Activated CD4-positive, alpha-beta memory T cell treated with anti-CD3 and anti-CD28 coated beads for 36 hours (primary cell): ENCODE data around the gene PGR. TPM values are rescaled to one million over a fixed set of nuclear protein-coding genes. Genes with fewer than 3 reads are reported as not detected.
"Not testable (repeated sequence)": the region's sequence is repeated elsewhere in the genome, so short reads cannot be mapped to it uniquely, and the experiment has no call there.

ENCODE experiments used
- CTCF ChIA-PET: fragments of 350-600 bp; sonication (Branson Sonifier 250); formaldehyde crosslinking; loops from one replicate; lab custom pipeline; 2021; ENCODE audit warnings: antibody characterized with exemption, inconsistent platforms; lab: Charles Lee
- POLR2A ChIA-PET: fragments of 350-600 bp; sonication (Branson Sonifier 250); formaldehyde crosslinking; loops from one replicate; lab custom pipeline; 2021; ENCODE audit warnings: antibody characterized with exemption; lab: Charles Lee
- DNase-seq: peaks from one replicate; pipeline ENCODE4 v3.0.0-alpha.2; 2020
- H3K27ac Mint-ChIP-seq: one replicate; pipeline ENCODE4 v1.8.0; 2021; ENCODE audit warnings: mixed read lengths
- H3K27me3 Mint-ChIP-seq: one replicate; pipeline ENCODE4 v1.8.0; 2021; ENCODE audit warnings: mixed read lengths
- H3K36me3 Mint-ChIP-seq: one replicate; pipeline ENCODE4 v1.8.0; 2021; ENCODE audit warnings: mixed read lengths
- H3K4me1 Mint-ChIP-seq: one replicate; pipeline ENCODE4 v1.8.0; 2021; ENCODE audit warnings: low read depth, mixed read lengths
- H3K4me3 Mint-ChIP-seq: one replicate; pipeline ENCODE4 v1.8.0; 2021; ENCODE audit warnings: mild to moderate bottlenecking, mixed read lengths
- H3K9me3 Mint-ChIP-seq: one replicate; pipeline ENCODE4 v1.8.0; 2021; ENCODE audit warnings: mixed read lengths
- intact Hi-C: fragments of 100-400 bp; cut with micrococcal nuclease; formaldehyde crosslinking; loops from one replicate; pipeline ENCODE4 v1.15.1; 2023
- total RNA-seq, 2 experiments: library from RNA; stranded (reverse); gene quantifications; one replicate each; pipeline ENCODE4 v1.2.3, GENCODE V29; 2021

PGR gene
- total RNA-seq, 2 experiments from 2014 or later: not detected

- no peak overlapping the region for H3K27ac Mint-ChIP-seq
- no peak overlapping the region for H3K4me3 Mint-ChIP-seq
- no peaks in the 10 kb centered on the region for H3K36me3 Mint-ChIP-seq
- DNase-seq: no peak
- ChIA-PET CTCF (no interaction called here), POLR2A (no interaction called here)
- no peaks in the 10 kb centered on the region for H3K27me3 Mint-ChIP-seq
- peaks cover 2% of the 10 kb centered on the region for H3K9me3 Mint-ChIP-seq
- H3K4me1 Mint-ChIP-seq: no peaks in the 10 kb centered on the region
- intact Hi-C loops: no loop called here
Measured at GRCh38 chr11:101030015-101030414, 99.6 kb downstream of the PGR start.

DNA sequence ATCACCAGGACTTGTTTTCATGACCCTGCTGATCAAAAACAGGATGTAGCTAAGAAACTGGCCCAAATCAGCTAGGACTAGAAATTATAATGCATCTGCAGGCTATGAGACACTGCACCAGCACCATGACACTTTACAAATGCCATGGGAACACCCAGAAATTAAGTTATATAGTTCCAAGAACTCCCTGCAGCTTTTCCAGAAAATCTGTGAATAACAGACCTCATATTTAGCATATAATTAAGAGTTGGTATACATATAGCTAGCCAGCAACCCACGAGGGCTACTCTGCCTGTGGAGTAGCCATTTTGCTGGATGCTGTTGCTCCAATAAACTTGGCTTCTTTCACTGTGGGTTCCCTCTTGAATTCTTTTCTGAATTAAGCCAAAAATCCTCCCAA, 101.0 kb downstream of the PGR start:
- no peak overlapping the region for H3K27ac Mint-ChIP-seq
- no peaks in the 10 kb centered on the region for H3K4me1 Mint-ChIP-seq
- H3K27me3 Mint-ChIP-seq: no peaks in the 10 kb centered on the region
- ChIA-PET POLR2A (no interaction called here), CTCF (no interaction called here)
- H3K4me3 Mint-ChIP-seq: no peak overlapping the region
- intact Hi-C loops: no loop called here
- no peaks in the 10 kb centered on the region for H3K9me3 Mint-ChIP-seq
- H3K36me3 Mint-ChIP-seq: no peaks in the 10 kb centered on the region
- no peak for DNase-seq

DNA sequence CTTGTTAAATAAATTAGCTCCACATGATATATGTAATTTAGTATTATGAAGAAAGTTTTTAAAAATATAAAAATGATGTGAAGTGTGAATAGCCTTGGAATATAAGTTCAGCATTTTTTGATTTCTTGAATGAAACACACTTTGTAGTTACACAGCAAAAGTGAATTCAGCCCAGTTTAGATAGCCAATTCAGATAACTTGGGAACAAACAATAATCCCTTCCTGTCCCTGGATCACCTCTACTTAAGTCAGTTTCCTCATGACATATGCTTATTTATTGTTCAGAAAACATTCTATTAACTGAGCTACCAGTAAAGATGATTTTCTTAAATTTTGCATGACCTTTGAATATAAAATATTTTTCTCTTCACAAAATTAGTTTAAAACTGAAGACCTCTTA, 107.4 kb downstream of the PGR start:
- Mint-ChIP-seq H3K27ac (no peak overlapping the region), H3K27me3 (no peaks in the 10 kb centered on the region), H3K4me3 (no peak overlapping the region), H3K36me3 (no peaks in the 10 kb centered on the region), H3K9me3 (no peaks in the 10 kb centered on the region), H3K4me1 (no peaks in the 10 kb centered on the region)
- no peak for DNase-seq
- ChIA-PET CTCF (interaction anchor here (0.6 kb wide), 1 partner anchor 9 kb away, joined by 3 read pairs; no protein-coding TSS in a partner anchor), POLR2A (no interaction called here)
- intact Hi-C loops: no loop called here

- CTCF ChIA-PET: interaction anchor here (0.6 kb wide), 1 partner anchor 71 kb away, joined by 4 read pairs; no protein-coding TSS in a partner anchor
- Mint-ChIP-seq H3K27ac (no peak overlapping the region), H3K27me3 (no peaks in the 10 kb centered on the region), H3K4me3 (no peak overlapping the region), H3K4me1 (no peaks in the 10 kb centered on the region), H3K36me3 (no peaks in the 10 kb centered on the region), H3K9me3 (no peaks in the 10 kb centered on the region)
- intact Hi-C loops: no loop called here
- no peak for DNase-seq
- POLR2A ChIA-PET: no interaction called here
Measured at GRCh38 chr11:101019870-101020269, 109.7 kb downstream of the PGR start.

DNA sequence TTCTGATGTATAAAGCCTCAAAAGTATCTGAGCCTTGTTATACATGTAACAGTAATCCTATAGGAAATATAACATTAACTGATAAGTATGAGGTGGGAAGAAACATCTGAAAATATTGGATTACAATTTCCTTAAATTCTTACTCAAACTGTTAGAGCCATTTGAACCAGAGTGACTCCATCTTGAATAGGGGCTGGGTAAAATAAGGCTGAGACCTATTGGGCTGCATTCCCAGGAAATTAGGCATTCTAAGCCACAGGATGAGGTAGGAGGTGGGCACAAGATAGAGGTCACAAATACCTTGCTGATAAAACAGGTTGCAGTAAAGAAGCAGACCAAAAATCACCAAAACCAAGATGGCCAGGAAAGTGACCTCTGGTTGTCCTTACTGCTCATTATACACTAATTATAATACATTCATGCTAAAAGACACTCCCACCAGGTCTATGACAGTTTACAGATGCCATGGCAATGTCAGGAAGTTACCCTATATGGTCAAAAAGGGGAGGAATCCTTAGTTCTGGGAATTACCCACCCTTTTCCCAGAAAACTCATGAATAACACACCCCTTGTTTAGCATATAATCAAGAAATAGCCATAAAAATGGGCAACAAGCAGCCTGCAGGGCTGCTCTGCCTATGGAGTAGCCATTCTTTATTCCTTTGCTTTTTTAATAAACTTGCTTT, 114.9 kb downstream of the PGR start:
- intact Hi-C loops: no loop called here
- no peak for DNase-seq
- H3K27me3 Mint-ChIP-seq: no peaks in the 10 kb centered on the region
- H3K9me3 Mint-ChIP-seq: no peaks in the 10 kb centered on the region
- no peaks in the 10 kb centered on the region for H3K4me1 Mint-ChIP-seq
- H3K27ac Mint-ChIP-seq: no peak overlapping the region
- ChIA-PET POLR2A (no interaction called here), CTCF (no interaction called here)
- H3K36me3 Mint-ChIP-seq: no peaks in the 10 kb centered on the region
- no peak overlapping the region for H3K4me3 Mint-ChIP-seq

DNA sequence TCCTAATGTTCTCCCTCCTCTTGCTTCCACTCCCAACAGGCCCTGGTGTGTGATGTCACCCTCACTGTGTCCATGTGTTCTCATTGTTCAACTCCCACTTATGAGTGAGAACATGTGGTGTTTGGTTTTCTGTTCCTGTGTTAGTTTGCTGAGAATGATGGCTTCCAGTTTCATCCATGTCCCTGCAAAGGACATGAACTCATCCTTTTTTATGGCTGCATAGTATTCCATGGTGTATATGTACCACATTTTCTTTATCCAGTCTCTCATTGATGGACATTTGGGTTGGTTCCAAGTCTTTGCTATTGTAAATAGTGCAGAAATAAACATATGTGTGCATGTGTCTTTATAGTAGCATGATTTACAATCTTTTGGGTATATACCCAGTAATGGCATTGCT, 115.9 kb downstream of the PGR start:
- H3K27ac Mint-ChIP-seq, POLR2A ChIA-PET, H3K4me1 Mint-ChIP-seq, H3K36me3 Mint-ChIP-seq, H3K27me3 Mint-ChIP-seq, H3K9me3 Mint-ChIP-seq, intact Hi-C loops, H3K4me3 Mint-ChIP-seq, DNase-seq, CTCF ChIA-PET: not testable (repeated sequence)

- CTCF ChIA-PET: no interaction called here
- DNase-seq: no peak
- H3K36me3 Mint-ChIP-seq: no peaks in the 10 kb centered on the region
Measured at GRCh38 chr11:101011881-101012280, 117.7 kb downstream of the PGR start.

GRCh38 chr11:101010899-101011298, 118.7 kb downstream of the PGR start:
- DNase-seq: no peak
- Mint-ChIP-seq H3K4me3 (no peak overlapping the region), H3K27ac (no peak overlapping the region), H3K4me1 (no peaks in the 10 kb centered on the region), H3K9me3 (peaks cover 5% of the 10 kb centered on the region), H3K36me3 (no peaks in the 10 kb centered on the region), H3K27me3 (no peaks in the 10 kb centered on the region)
- POLR2A ChIA-PET: no interaction called here
- CTCF ChIA-PET: no interaction called here
- intact Hi-C loops: no loop called here

More at GRCh38 chr11:101011881-101012280, 117.7 kb downstream of the PGR start:
- H3K9me3 Mint-ChIP-seq: peaks cover 5% of the 10 kb centered on the region
- intact Hi-C loops: no loop called here
- no peaks in the 10 kb centered on the region for H3K4me1 Mint-ChIP-seq
- H3K27me3 Mint-ChIP-seq: no peaks in the 10 kb centered on the region
- H3K27ac Mint-ChIP-seq: no peak overlapping the region
- no peak overlapping the region for H3K4me3 Mint-ChIP-seq
- POLR2A ChIA-PET: no interaction called here

GRCh38 chr11:101009690-101010055, 119.9 kb downstream of the PGR start:
- Mint-ChIP-seq H3K4me3 (no peak overlapping the region), H3K27ac (no peak overlapping the region), H3K4me1 (no peaks in the 10 kb centered on the region), H3K9me3 (peaks cover 5% of the 10 kb centered on the region), H3K27me3 (no peaks in the 10 kb centered on the region), H3K36me3 (no peaks in the 10 kb centered on the region)
- DNase-seq: no peak
- intact Hi-C loops: no loop called here
- POLR2A ChIA-PET: no interaction called here
- CTCF ChIA-PET: no interaction called here

DNA sequence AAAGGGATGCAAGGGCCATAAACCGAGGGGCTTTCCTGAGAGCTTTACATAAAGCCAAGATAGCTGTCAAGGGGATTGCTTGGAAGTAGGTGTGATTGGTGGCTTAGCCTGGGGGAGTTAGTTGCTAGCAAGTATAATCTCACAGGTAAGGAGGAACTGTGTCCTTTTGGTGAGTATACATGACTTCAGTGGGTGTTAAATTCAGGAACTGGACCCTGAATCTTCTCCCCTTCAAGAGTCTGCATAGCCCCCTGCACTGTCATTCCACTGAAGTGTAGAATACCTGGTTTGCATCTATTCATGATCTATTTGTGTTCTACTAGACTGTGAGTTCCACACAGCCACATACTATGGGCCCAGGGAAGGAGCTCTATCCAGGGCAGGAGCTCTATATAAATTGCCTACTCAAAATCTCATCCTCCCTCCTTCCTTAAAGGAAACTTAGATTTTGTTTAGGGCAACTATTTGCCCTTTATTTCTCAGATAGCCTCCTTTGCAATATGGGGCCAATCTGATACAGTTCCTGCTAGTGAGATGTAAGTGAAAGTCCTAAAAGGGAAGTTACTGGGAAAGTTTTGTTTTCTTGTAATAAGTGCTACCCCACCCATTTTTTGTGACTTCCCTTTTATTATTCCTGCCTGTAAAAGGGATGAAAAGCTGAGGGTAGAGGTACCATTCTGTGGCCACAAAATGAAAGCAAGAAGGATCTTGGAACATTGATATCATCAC, 120.5 kb downstream of the PGR start:
- POLR2A ChIA-PET: no interaction called here
- H3K4me1 Mint-ChIP-seq: no peaks in the 10 kb centered on the region
- no peak for DNase-seq
- no peak overlapping the region for H3K27ac Mint-ChIP-seq
- H3K27me3 Mint-ChIP-seq: no peaks in the 10 kb centered on the region
- intact Hi-C loops: no loop called here
- H3K9me3 Mint-ChIP-seq: peaks cover 8% of the 10 kb centered on the region
- H3K36me3 Mint-ChIP-seq: no peaks in the 10 kb centered on the region
- CTCF ChIA-PET: no interaction called here
- H3K4me3 Mint-ChIP-seq: no peak overlapping the region

- intact Hi-C loops: no loop called here
- Mint-ChIP-seq H3K4me1 (no peaks in the 10 kb centered on the region), H3K27ac (no peak overlapping the region), H3K4me3 (no peak overlapping the region), H3K36me3 (no peaks in the 10 kb centered on the region), H3K27me3 (no peaks in the 10 kb centered on the region), H3K9me3 (peaks cover 15% of the 10 kb centered on the region)
- DNase-seq: no peak
- POLR2A ChIA-PET: no interaction called here
- CTCF ChIA-PET: no interaction called here
Measured at GRCh38 chr11:101003468-101003867, 126.1 kb downstream of the PGR start.

DNA sequence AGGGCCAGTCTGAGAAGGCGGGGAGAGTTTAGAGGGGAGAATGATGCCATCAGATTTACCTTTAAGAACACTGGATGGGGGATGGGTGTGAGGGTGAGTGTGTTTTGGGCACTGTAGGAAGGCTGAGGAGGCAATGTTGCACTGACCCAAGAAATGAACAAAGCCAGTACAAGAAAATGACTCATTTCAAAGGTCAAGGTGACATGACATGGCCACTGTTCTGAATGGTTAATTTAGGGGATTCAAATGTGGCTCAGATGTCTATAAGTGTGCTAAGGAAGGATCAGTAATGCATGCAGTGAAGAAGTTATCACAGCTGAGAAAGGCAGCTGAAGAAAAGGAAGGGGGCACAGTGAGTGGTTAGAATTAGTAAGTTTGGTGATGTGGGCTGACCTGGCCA, 129.9 kb downstream of the PGR start:
- H3K27me3 Mint-ChIP-seq: no peaks in the 10 kb centered on the region
- POLR2A ChIA-PET: no interaction called here
- H3K9me3 Mint-ChIP-seq: peaks cover 11% of the 10 kb centered on the region
- CTCF ChIA-PET: no interaction called here
- no peak overlapping the region for H3K4me3 Mint-ChIP-seq
- no peak for DNase-seq
- no peaks in the 10 kb centered on the region for H3K4me1 Mint-ChIP-seq
- no peaks in the 10 kb centered on the region for H3K36me3 Mint-ChIP-seq
- intact Hi-C loops: no loop called here
- no peak overlapping the region for H3K27ac Mint-ChIP-seq

- H3K4me1 Mint-ChIP-seq: no peaks in the 10 kb centered on the region
- no peak for DNase-seq
Measured at GRCh38 chr11:100994966-100995365, 134.6 kb downstream of the PGR start.

More at GRCh38 chr11:100994966-100995365, 134.6 kb downstream of the PGR start:
- ChIA-PET CTCF (no interaction called here), POLR2A (no interaction called here)
- Mint-ChIP-seq H3K4me3 (no peak overlapping the region), H3K36me3 (no peaks in the 10 kb centered on the region), H3K27me3 (no peaks in the 10 kb centered on the region), H3K27ac (no peak overlapping the region), H3K9me3 (peaks cover 2% of the 10 kb centered on the region)
- intact Hi-C loops: no loop called here
